Activated CD4-positive, alpha-beta T cell treated with anti-CD3 and anti-CD28 coated beads, Interleukin-10, Interleukin-2, amounts not matched to agents 100 ng/mL and 50 ng/mL, durations not matched to agents 16 hours and 8 hours (primary cell): ENCODE results near the gene DNMT3A.

ENCODE experiments used
- DNase-seq: peaks from one replicate; pipeline ENCODE4 v3.0.0-alpha.2; 2020

DNMT3A gene

DNA sequence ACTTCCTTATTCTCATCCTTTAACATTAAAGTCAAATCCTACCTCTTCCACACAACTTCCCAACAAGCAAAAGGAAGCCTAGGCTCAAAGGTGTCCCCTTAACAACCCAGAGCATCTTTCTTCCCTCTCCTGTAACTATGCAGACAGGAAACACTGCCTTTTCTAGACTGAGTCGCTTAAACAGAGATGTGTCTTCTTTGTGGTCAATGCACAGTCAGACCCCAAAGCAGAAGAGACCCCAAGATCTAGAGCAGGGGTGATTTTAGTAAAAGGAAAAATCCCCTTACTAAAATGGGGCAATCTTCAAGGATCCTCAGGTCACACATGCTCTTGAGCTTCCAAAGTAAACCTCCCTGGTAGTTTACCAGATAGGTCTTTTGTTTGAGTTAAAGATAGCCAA lies 86.8 kb downstream of the DNMT3A start:
- DNase-seq, result no peak

DNA sequence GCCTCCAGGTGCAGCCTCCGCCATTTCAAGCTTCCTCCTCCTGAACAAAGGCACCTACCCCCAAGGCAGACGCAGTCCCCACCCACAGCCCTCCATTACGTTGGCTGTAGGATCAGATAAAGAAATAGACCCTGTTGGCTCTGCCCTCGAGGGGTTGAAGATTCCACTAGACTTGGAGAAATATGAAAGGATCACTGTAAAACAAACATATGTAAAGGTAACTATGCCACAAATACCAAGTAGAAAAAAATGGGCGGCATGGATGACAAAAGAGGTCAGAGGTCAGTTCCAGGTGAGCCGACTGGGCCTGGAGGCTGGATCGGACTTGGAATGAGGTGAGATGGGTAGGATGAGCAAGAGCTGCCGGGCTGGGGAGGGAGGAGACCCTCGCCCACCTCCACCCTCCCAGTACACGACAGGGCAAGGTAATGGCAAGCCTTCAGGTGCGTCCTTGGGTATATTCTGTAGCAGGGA lies 88.5 kb downstream of the DNMT3A start:
- DNase-seq, result no peak

- DNase-seq, result peak; percentile 64
These were observed 89.2 kb downstream of the DNMT3A start for GRCh38 chr2:25252291-25253152.

- peak; percentile 38 for DNase-seq
These were observed 90.1 kb downstream of the DNMT3A start for GRCh38 chr2:25251422-25252273.

- DNase-seq, result peak; percentile 24
These were observed 90.7 kb downstream of the DNMT3A start for GRCh38 chr2:25251071-25251421.

DNA sequence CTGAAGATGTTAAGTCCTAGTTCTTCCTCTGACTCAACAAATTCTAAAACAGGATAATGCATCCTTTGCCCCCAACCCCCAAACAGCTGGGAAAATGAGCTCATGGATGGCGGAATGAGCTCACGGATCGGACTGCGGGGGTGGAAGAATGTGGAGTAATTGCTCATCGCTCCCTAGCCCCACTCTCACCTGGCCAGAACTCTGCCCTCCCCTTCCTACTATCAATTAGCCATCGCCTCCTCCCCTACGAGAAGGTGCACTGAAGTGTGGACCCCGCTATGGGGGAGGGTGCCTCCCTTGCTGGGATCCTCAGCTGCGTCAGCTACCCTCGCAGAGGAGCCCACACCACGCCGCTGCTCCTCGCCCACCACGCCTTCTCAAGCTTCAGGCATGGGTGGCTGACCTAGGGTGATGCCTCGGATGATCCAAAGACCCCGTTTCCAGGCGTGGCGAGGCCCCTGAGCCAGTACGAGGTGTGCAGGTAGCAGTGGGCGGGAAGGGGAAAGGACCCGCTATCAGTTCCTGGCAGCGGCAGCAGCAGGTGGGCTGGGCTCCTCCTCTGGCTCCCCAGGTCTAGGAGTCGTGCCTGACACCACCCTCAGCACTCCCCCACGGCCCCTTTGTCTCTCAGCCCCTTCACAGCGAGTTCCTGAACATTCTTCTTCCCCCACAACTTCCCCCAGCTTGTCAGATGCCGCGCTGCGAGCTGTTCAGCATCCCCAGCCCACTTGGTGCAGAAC lies 91.2 kb downstream of the DNMT3A start:
- DNase-seq, result no peak

DNA sequence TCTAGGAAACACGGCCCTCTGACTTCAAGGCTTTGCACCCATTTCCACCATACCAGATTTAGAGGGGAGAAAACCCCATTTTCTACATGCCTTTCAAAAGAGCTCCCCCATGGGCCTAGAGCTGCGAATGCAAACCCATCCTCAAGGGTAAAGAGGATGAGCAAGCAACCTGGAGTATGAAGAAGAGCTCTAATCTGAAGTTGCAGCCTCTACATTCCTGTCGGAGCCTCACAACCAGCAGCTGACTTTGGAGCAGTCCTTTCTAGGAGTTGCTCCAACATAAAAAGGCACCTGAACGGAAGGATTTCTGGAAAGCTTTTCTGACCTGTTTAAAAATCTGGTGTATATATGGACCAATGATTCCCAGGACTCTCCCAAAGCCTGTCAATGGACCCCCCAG lies 91.9 kb downstream of the DNMT3A start:
- DNase-seq, result no peak

DNA sequence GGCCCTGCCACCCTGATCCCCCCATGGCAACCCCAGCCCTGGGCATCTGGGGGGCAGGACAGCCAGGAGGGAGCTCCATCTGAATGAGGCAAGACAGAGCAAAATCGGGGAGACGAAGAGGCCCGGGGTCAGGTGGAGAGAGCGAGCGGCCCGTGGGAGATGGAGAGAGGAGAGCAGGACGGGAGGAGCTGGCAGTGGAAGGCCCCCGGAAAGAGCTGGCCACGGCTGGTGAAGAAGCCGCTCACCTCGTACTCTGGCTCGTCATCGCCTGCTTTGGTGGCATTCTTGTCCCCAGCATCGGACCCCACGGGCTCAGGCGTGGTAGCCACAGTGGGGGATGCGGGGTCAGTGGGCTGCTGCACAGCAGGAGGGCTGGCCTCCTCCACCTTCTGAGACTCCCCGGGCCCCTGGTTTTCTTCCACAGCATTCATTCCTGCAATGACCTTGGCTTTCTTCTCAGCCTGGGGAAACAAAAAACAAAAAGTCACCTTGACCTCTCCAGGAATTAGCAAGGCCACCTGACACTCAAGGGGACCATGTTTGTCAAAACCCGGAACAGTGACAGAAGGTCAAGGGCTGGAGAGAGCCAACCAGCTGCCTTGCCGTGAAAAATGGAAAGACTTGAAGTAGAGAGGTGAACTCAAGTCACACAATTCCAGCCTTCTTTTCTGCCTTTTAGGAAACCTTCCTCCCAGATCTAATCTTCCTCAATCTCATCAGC lies 93.8 kb downstream of the DNMT3A start:
- DNase-seq, result no peak

DNA sequence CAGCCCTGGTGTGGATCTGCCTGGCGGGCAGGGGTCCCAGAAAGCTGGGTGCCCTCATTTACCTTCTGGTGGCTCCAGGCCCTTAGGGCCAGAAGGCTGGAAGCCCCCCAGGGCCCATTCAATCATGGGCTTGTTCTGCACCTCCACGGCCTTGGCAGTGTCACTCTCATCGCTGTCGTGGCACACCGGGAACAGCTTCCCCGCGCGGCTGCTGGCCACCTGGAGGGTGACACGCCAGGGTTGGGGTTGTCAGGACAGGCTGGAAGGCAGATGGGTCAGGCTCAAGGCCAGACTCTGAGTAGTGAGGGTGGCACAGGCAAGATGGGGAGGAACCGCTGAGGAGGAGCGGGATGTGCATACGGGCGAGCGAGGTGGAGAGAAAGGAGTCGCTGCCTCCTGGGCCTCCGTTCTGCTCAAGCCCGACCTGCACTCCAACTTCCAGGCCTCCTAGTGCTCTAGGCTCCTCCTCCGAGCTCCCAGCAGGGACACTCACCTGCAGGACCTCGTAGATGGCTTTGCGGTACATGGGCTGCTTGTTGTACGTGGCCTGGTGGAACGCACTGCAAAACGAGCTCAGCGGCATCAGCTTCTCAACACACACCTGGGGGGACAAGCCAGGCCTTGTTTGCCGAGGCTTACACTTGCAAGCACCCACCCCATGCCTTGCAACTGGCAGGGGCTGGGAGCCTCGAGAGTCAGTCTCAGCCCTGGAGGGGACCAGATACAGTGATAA lies 95.0 kb downstream of the DNMT3A start:
- no peak for DNase-seq

GRCh38 chr2:25246001-25246400 lies 95.7 kb downstream of the DNMT3A start:
- no peak for DNase-seq

- no peak for DNase-seq
These were observed 96.6 kb downstream of the DNMT3A start for GRCh38 chr2:25245141-25245540.

GRCh38 chr2:25243995-25244394 lies 97.7 kb downstream of the DNMT3A start:
- no peak for DNase-seq

GRCh38 chr2:25241452-25241851 lies 100.3 kb downstream of the DNMT3A start:
- DNase-seq, result no peak

DNA sequence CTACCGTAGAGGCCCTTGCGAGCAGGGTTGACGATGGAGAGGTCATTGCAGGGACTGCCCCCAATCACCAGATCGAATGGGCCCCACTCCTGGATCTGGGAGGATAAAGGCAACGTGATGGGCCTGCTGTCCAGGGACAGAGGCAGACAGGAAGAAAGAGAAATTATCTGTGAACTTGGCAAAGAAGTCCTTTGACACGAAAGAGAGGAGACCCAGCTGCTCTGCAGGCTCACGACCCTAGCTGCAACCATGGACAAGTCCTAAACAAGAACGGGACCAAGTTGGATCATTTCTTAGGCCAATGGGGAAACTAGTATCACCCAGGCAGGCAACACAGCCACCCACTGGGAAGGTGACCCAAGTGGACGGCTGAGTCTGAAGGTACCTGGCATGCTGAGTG lies 101.1 kb downstream of the DNMT3A start:
- no peak for DNase-seq

- no peak for DNase-seq
These were observed 102.8 kb downstream of the DNMT3A start for GRCh38 chr2:25238920-25239319.

DNA sequence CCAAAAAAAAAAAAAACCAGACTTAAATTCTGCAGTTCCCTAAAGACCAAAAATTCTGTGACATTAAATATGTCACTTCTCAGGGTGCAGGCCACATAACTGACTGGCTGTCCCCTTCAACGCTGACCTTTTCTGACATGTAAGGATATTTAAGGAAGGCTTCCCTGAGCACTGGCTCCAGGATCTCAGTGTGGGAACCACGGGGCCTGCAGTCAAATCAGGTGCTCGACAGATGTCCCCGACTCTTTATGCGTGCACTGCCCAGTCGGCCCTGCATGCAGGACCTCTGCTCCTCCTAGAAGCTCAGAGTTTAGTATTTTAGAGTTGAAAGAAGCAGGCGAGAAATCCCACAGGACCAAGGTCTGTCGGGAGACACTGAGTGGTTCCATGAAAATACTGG lies 104.0 kb downstream of the DNMT3A start:
- DNase-seq, result no peak

DNA sequence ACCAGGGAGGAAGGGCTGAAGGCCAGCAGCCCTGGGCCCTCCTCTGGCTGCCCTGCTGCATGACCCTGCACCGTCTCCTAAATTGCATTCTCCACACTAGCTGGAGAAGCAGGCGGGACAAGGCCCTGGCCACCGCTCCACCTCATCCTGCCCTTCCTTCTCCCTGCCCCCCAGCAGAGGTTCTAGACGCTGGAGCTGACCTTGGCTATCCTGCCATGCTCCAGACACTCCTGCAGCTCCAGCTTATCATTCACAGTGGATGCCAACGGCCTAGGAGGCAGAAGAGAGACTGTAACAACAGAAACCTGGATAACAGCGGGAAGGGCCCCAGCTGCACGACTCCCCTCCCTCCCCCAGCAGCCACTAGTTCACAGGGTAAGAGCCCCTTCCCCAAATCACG lies 105.0 kb downstream of the DNMT3A start:
- no peak for DNase-seq

GRCh38 chr2:25234738-25235137 lies 107.0 kb downstream of the DNMT3A start:
- no peak for DNase-seq

GRCh38 chr2:25233916-25234605 lies 107.7 kb downstream of the DNMT3A start:
- no peak for DNase-seq

- no peak for DNase-seq
These were observed 109.4 kb downstream of the DNMT3A start for GRCh38 chr2:25232248-25232825.

DNA sequence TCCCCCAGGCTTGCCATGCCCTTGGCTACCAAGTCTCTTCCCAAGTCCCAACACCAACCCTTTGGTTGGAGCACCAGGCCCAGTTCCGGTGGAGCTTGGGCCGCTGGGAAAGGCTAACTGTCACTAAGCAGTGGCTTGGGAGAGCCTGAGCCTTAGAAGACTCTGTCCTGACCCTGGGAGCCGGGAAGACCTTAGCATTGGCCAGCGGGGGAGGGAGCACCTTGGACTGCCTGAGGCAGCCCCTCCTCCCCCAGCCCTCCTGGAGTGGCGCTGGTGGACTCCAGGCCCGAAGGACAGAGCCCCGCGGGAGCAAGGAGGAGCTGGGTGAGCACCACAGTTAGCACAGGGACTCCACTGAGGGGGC lies 110.8 kb downstream of the DNMT3A start:
- DNase-seq, result no peak
